OCI-LY1 (cell line): ENCODE data around the gene GGCT.
"Not testable (repeated sequence)": the region's sequence is repeated elsewhere in the genome, so short reads cannot be mapped to it uniquely, and the experiment has no call there.

Source experiments
- CTCF ChIP-seq: fragments of 200-600 bp; sonication (generic), shearing (Covaris generic); IDR thresholded peaks from 2 replicates; pipeline ENCODE4 v1.5.1; 2017; ENCODE audit warnings: mild to moderate bottlenecking, antibody characterized with exemption, low read length, moderate library complexity, mixed read lengths
- EZH2 ChIP-seq: fragments of 200-600 bp; sonication (generic), shearing (Covaris generic); IDR thresholded peaks from 2 replicates; pipeline ENCODE4 v1.8.0; 2017; ENCODE audit warnings: borderline replicate concordance, mixed run types, mild to moderate bottlenecking, antibody characterized with exemption, low read length, moderate library complexity, mixed read lengths

GRCh38 chr7:30481416-30481815 is 23.2 kb downstream of the GGCT start:
- TF ChIP-seq EZH2, CTCF: not testable (repeated sequence)
